K562 (cell line): ENCODE data around the gene SPHK1. TPM values are rescaled to one million over a fixed set of nuclear protein-coding genes. Genes with fewer than 3 reads are reported as not detected.

Experiments used
- ATAC-seq: fragments of 200-7000 bp; cut with Tn5 transposase; 3 replicates; pipeline ENCODE4 v1.9.1; 2020; ENCODE audit warnings: moderate library complexity
- BruUV-seq: library from RNA; stranded (reverse); fragments of 400-500 nt; replicated peaks from 2 replicates; lab custom pipeline; 2021; lab: Mats Ljungman, UMichigan
- CTCF ChIA-PET: fragments of 300-600 bp; formaldehyde crosslinking; extraction: SDS; loops from one replicate; lab custom pipeline; 2021; ENCODE audit warnings: low intra/inter-chr PET ratio; lab: Yijun Ruan, JAX
- POLR2A ChIA-PET: fragments of 300-600, 350-650 bp; sonication (Branson Sonifier 250); formaldehyde crosslinking; extraction: SDS; loops from one replicate; lab custom pipeline; 2021; ENCODE audit warnings: antibody characterized with exemption, inconsistent platforms; lab: Yijun Ruan, JAX
- DNase-seq, 4 experiments: peaks; one replicate each; pipeline versions ENCODE4 v3.0.0 to v3.0.0-alpha.2; 2011 to 2018; ENCODE audit warnings: low spot score in 3 of 4, mixed read lengths in 3 of 4; ENCODE audit errors: extremely low read depth in 1 of 4
- FAIRE-seq: peaks from 2 replicates; lab custom pipeline; 2011; peaks lifted over from hg19 to GRCh38; lab: Jason Lieb, UNC
- H2AFZ ChIP-seq: 2 replicates; pipeline ENCODE4 v1.6.0; 2011; ENCODE audit warnings: low read depth, low read length, control low read depth, inconsistent platforms
- H3K27ac ChIP-seq: fragments of 200-600 bp; 3 replicates; pipeline ENCODE4 v1.8.0; 2011; ENCODE audit warnings: low read depth, mild to moderate bottlenecking, control low read depth, inconsistent platforms, low read length, moderate library complexity, mixed read lengths; ENCODE audit errors: extremely low read depth
- H3K27me3 ChIP-seq, 2 experiments: fragments of 300-600 bp in 1 of 2; 2 replicates in 1 of 2; 3 replicates in 1 of 2; pipeline versions ENCODE4 v1.6.0 to v1.8.0; 2011; ENCODE audit warnings: inconsistent platforms in 2 of 2, low read length in 2 of 2, mild to moderate bottlenecking in 1 of 2, mixed read lengths in 1 of 2, moderate library complexity in 1 of 2; ENCODE audit not compliant: control insufficient read depth in 2 of 2, insufficient read depth in 2 of 2
- H3K36me3 ChIP-seq: fragments of 300-600 bp; 3 replicates; pipeline ENCODE4 v1.8.0; 2011; ENCODE audit warnings: mild to moderate bottlenecking, low read length, inconsistent platforms; ENCODE audit not compliant: control insufficient read depth, insufficient read depth
- H3K4me1 ChIP-seq, 2 experiments: fragments of 200-600 bp in 1 of 2; replicated peaks in 1 of 2; 2 replicates in 1 of 2; 3 replicates in 1 of 2; pipeline versions ENCODE4 v1.5.1 to v1.8.0; 2011; ENCODE audit warnings: inconsistent platforms in 2 of 2, low read length in 2 of 2, mild to moderate bottlenecking in 1 of 2, mixed read lengths in 1 of 2, moderate library complexity in 1 of 2; ENCODE audit not compliant: control insufficient read depth in 2 of 2, insufficient read depth in 2 of 2
- H3K4me2 ChIP-seq: 2 replicates; pipeline ENCODE4 v1.6.1; 2011; ENCODE audit warnings: low read length, control low read depth, inconsistent platforms, mixed read lengths; ENCODE audit not compliant: insufficient read depth
- H3K4me3 ChIP-seq: fragments of 200-600 bp; sonication (generic), shearing (Covaris generic); 2 replicates; pipeline ENCODE4 v1.5.1; 2016; ENCODE audit warnings: control low read depth, inconsistent platforms
- H3K79me2 ChIP-seq: fragments of 200-600 bp; 3 replicates; pipeline ENCODE4 v1.8.0; 2011; ENCODE audit warnings: low read length, inconsistent platforms; ENCODE audit not compliant: control insufficient read depth, insufficient read depth
- H3K9ac ChIP-seq, 2 experiments: 2 replicates each; pipeline versions ENCODE4 v1.6.0 to v1.6.1; 2011; ENCODE audit warnings: low read depth in 2 of 2, low read length in 2 of 2, control low read depth in 1 of 2, inconsistent platforms in 1 of 2, mild to moderate bottlenecking in 1 of 2, mixed read lengths in 1 of 2; ENCODE audit not compliant: insufficient read depth in 1 of 2
- H3K9me1 ChIP-seq: one replicate; pipeline ENCODE4 v1.6.0; 2011; ENCODE audit warnings: inconsistent platforms, mild to moderate bottlenecking, low read length, moderate library complexity; ENCODE audit not compliant: control insufficient read depth, insufficient read depth
- H3K9me3 ChIP-seq: replicated peaks from 2 replicates; pipeline ENCODE4 v1.5.1; 2011; ENCODE audit warnings: low read depth, low read length, inconsistent platforms; ENCODE audit not compliant: control insufficient read depth, insufficient read depth
- H4K20me1 ChIP-seq: replicated peaks from 2 replicates; pipeline ENCODE4 v1.6.1; 2011; ENCODE audit warnings: low read length, inconsistent platforms, mixed read lengths; ENCODE audit not compliant: control insufficient read depth, insufficient read depth
- BCL6 ChIP-seq: fragments of 250-450 bp; sonication (Bioruptor Pico); IDR thresholded peaks from 2 replicates; pipeline ENCODE4 v1.4.0; 2020
- CHD4 ChIP-seq: fragments of 200-600 bp; sonication (generic); IDR thresholded peaks from 3 replicates; pipeline ENCODE4 v1.6.1; 2012; ENCODE audit warnings: low read depth, mild to moderate bottlenecking, mixed read lengths, low read length, inconsistent platforms; ENCODE audit not compliant: insufficient read depth, insufficient replicate concordance, poor library complexity, severe bottlenecking
- DMBX1 ChIP-seq: fragments of 250-450 bp; sonication (Bioruptor Pico); IDR thresholded peaks from 2 replicates; pipeline ENCODE4 v1.8.0; 2022; ENCODE audit warnings: inconsistent platforms, mild to moderate bottlenecking, moderate library complexity, borderline replicate concordance
- FOXA3 ChIP-seq, 2 experiments: fragments of 450-650 bp in 1 of 2; sonication (generic) in 1 of 2; formaldehyde crosslinking; IDR thresholded peaks in 1 of 2; conservative IDR thresholded peaks in 1 of 2; 2 replicates each; pipeline versions ENCODE4 v1.4.0 to v1.8.0; 2020 to 2022; ENCODE audit warnings: mild to moderate bottlenecking in 2 of 2, missing genetic modification reagents in 1 of 2
- GABPA ChIP-seq: fragments of 200-800 bp; sonication (Bioruptor generic); conservative IDR thresholded peaks from 2 replicates; pipeline ENCODE4 v1.6.1; 2016; ENCODE audit warnings: low read depth, missing genetic modification characterization, missing compliant biosample characterization
- KAT2B ChIP-seq: IDR thresholded peaks from one replicate; pipeline ENCODE4 v1.6.1; 2012; ENCODE audit warnings: low read depth, mild to moderate bottlenecking, control low read depth, inconsistent platforms, low read length, moderate library complexity
- MXI1 ChIP-seq: IDR thresholded peaks from 2 replicates; pipeline ENCODE4 v1.6.1; 2011; ENCODE audit warnings: low read depth, mild to moderate bottlenecking, improper control_type of control experiment, low read length
- NFXL1 ChIP-seq: fragments of 450-650 bp; formaldehyde crosslinking; IDR thresholded peaks from 2 replicates; pipeline ENCODE4 v1.4.0; 2021; ENCODE audit warnings: mild to moderate bottlenecking
- NUFIP1 ChIP-seq: fragments of 450-650 bp; IDR thresholded peaks from 2 replicates; pipeline ENCODE4 v1.6.1; 2018; ENCODE audit not compliant: partially characterized antibody
- SAFB ChIP-seq: fragments of 200-400 bp; formaldehyde crosslinking; IDR thresholded peaks from 2 replicates; pipeline ENCODE4 v1.6.1; 2017; ENCODE audit warnings: low read depth, low read length, borderline replicate concordance
- SMAD1 ChIP-seq: fragments of 150-350 bp; IDR thresholded peaks from 2 replicates; pipeline ENCODE4 v1.6.1; 2014; ENCODE audit warnings: low read length, low read depth; ENCODE audit not compliant: partially characterized antibody
- SMARCA4 ChIP-seq: fragments of 450-650 bp; IDR thresholded peaks from 2 replicates; pipeline ENCODE4 v1.6.1; 2016
- SOX6 ChIP-seq: fragments of 450-650 bp; IDR thresholded peaks from 2 replicates; pipeline ENCODE4 v1.6.1; 2014; ENCODE audit warnings: mild to moderate bottlenecking
- ZBTB1 ChIP-seq: sonication (generic); formaldehyde crosslinking; IDR thresholded peaks from 2 replicates; pipeline ENCODE4 v1.8.1; 2023; ENCODE audit warnings: missing genetic modification reagents, low read depth, mild to moderate bottlenecking, borderline replicate concordance
- ZSCAN29 ChIP-seq: fragments of 450-650 bp; IDR thresholded peaks from 2 replicates; pipeline ENCODE4 v1.6.1; 2017
- WGBS: fragments of 100-300 bp; shearing (Covaris generic); methylation state at CpG from one replicate; pipeline ENCODE4 v1.1.6; 2016; ENCODE audit warnings: low coverage, mixed read lengths; ENCODE audit not compliant: insufficient coverage; ENCODE audit errors: missing lambda C conversion rate; 5-methylcytosine and 5-hydroxymethylcytosine counted together
- in situ Hi-C: fragments of 300-500 bp; cut with MboI; formaldehyde crosslinking; loops from 4 replicates; pipeline ENCODE4 v1.15.0; 2018; ENCODE audit warnings: inconsistent platforms, mixed read lengths
- intact Hi-C: fragments of 100-400 bp; cut with micrococcal nuclease; formaldehyde crosslinking; loops from 2 replicates; pipeline ENCODE4 v1.14.2; 2022
- polyA plus RNA-seq, 8 experiments: library from polyadenylated mRNA; depleted of rRNA in 4 of 8; stranded (reverse) in 5 of 8; unstranded in 3 of 8; fragments of >200 nt; fragmentation: Nextera tagmentation in 2 of 8; fragmentation: Illumina TruSeq in 1 of 8; extraction: Ambion mirVana in 2 of 8; extraction: Trizol in 1 of 8; gene quantifications; 2 replicates each; pipeline versions ENCODE4 v1.2.1 to v1.2.3, GENCODE V29; 2011 to 2014; ENCODE audit warnings: inconsistent platforms in 1 of 8, missing spikeins in 1 of 8
- total RNA-seq, 7 experiments: library from RNA; depleted of rRNA in 6 of 7; stranded (reverse); fragments of >200 nt in 6 of 7; fragmentation: Illumina TruSeq in 2 of 7; extraction: Trizol in 2 of 7; gene quantifications; 2 replicates each; pipeline versions ENCODE4 v1.2.1 to v1.2.3, GENCODE V29; 2011 to 2021; ENCODE audit warnings: low replicate concordance in 1 of 7
- TF ChIP-seq, protein P1 (sequence below): sonication (generic); formaldehyde crosslinking; IDR thresholded peaks from 2 replicates; pipeline ENCODE4 v1.8.0; 2022; ENCODE audit warnings: mild to moderate bottlenecking, low read depth, missing genetic modification reagents
- TF ChIP-seq, protein P2 (sequence below), 2 experiments: IDR thresholded peaks in 1 of 2; conservative IDR thresholded peaks in 1 of 2; 2 replicates each; pipeline ENCODE4 v1.6.1; 2016; ENCODE audit warnings: low read depth in 2 of 2, mild to moderate bottlenecking in 1 of 2, missing compliant biosample characterization in 1 of 2, missing genetic modification characterization in 1 of 2, moderate library complexity in 1 of 2

The SPHK1 gene
- total and polyA plus RNA-seq, 9 of the 15 experiments (the other 6 are each of a cell fraction or from before 2014, with no cell fraction given), result 0.21 to 60.3 (median 14.5) TPM

DNA sequence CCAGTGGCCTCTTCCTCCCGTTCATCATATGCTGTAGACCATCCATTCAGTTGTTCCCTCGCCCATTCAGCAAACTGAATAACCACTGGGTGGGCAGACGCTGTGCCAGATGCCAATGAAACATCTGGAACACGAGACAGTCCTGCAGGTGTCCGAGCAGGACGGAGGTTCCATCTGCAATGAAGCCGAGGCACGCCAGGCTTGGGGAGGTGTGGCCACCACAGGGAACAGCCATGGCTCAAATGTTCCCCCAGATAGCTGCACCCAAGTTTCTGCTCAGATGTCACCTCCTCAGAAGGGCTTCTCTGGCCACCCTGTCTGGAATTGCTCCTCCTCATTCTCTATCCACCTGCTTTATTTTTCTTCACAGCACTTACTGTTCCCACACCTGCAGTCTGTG is 38.0 kb downstream of the SPHK1 start (continued):
- TF ChIP-seq SMAD1 (no peak), KAT2B (no peak), CHD4 (no peak), SMARCA4 (no peak), MXI1 (no peak)
- TF ChIP-seq, protein P1, sequence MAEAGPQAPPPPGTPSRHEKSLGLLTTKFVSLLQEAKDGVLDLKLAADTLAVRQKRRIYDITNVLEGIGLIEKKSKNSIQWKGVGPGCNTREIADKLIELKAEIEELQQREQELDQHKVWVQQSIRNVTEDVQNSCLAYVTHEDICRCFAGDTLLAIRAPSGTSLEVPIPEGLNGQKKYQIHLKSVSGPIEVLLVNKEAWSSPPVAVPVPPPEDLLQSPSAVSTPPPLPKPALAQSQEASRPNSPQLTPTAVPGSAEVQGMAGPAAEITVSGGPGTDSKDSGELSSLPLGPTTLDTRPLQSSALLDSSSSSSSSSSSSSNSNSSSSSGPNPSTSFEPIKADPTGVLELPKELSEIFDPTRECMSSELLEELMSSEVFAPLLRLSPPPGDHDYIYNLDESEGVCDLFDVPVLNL (CRISPR knock-in tag), result no peak

DNA sequence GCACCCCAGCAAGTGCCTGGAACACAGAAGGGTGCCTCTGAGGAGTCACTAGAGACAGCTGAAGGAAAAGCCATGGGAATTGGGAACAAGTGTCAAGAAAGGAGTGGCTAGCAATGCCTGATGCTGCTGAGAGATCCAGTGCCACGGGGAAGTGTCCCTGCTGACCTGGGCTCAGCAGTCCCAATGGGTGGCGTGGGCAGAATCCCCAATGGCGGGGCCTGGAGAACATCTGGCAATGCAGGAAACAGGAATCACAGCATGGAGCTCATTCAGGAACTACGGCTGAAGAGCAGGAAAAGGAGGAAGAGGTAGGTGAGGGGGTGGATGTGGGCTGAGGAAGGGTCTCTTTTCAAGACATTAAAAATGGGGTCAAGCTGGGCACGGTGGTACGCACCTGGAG is 38.5 kb downstream of the SPHK1 start:
- no peaks in the 10 kb centered on the region for H3K9me3 ChIP-seq
- intact Hi-C loops, result no loop called here
- FAIRE-seq, result no peak
- 94% methylated on average over 4 of the region's 6 CpGs for WGBS
- DNase-seq, result no peak
- no peak for ATAC-seq
- H3K9me1 ChIP-seq, result no peaks in the 10 kb centered on the region
- H3K4me3 ChIP-seq, result no peak overlapping the region
- in situ Hi-C loops, result no loop called here
- peaks cover 1 to 18% of the 10 kb centered on the region in 2 experiments; a peak in 4 of 5 replicates for H3K4me1 ChIP-seq
- no TSS peak for BruUV-seq
- H3K79me2 ChIP-seq, result peaks cover 53% of the 10 kb centered on the region
- H3K27ac ChIP-seq, result no peak overlapping the region
- H3K9ac ChIP-seq, result no peak overlapping the region
- H3K4me2 ChIP-seq, result no peak overlapping the region
- H3K36me3 ChIP-seq, result peaks cover 3% of the 10 kb centered on the region; the same call in 2 of the 3 replicates
- H3K27me3 ChIP-seq, result no peaks in the 10 kb centered on the region
- ChIA-PET POLR2A (interaction anchor here (0.5 to 1.2 kb wide), 3 partner anchors 17 to 54 kb away, joined by 3 to 4 read pairs (median 3); no protein-coding TSS in a partner anchor), CTCF (no interaction called here)
- H2AFZ ChIP-seq, result no peak overlapping the region
- peaks cover 3% of the 10 kb centered on the region for H4K20me1 ChIP-seq
- TF ChIP-seq, protein P2, sequence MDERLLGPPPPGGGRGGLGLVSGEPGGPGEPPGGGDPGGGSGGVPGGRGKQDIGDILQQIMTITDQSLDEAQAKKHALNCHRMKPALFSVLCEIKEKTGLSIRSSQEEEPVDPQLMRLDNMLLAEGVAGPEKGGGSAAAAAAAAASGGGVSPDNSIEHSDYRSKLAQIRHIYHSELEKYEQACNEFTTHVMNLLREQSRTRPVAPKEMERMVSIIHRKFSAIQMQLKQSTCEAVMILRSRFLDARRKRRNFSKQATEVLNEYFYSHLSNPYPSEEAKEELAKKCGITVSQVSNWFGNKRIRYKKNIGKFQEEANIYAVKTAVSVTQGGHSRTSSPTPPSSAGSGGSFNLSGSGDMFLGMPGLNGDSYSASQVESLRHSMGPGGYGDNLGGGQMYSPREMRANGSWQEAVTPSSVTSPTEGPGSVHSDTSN (CRISPR knock-in tag; IDR thresholded peaks at IDR 0.05; ENCODE audit: low read depth), result no peak
- TF ChIP-seq, protein P2 (tag; conservative IDR thresholded peaks at IDR 0.05; ENCODE audit: low read depth), result no peak
- TF ChIP-seq GABPA (no peak), BCL6 (CRISPR knock-in tag) (no peak), NUFIP1 (no peak), SOX6 (no peak), FOXA3 (CRISPR knock-in tag; conservative IDR thresholded peaks at IDR 0.05 in 1 of 2, IDR thresholded peaks at IDR 0.05 in 1 of 2) (no peak), ZBTB1 (CRISPR knock-in tag) (no peak), CHD4 (no peak), NFXL1 (CRISPR knock-in tag) (no peak), SAFB (no peak), DMBX1 (no peak), ZSCAN29 (no peak)
